ENCODE results near the gene VKORC1. TPM values are rescaled to one million over a fixed set of nuclear protein-coding genes. Genes with fewer than 3 reads are reported as not detected.

VKORC1 gene
- total RNA-seq, 1 experiment from 2014 or later = 83.8 TPM

DNA sequence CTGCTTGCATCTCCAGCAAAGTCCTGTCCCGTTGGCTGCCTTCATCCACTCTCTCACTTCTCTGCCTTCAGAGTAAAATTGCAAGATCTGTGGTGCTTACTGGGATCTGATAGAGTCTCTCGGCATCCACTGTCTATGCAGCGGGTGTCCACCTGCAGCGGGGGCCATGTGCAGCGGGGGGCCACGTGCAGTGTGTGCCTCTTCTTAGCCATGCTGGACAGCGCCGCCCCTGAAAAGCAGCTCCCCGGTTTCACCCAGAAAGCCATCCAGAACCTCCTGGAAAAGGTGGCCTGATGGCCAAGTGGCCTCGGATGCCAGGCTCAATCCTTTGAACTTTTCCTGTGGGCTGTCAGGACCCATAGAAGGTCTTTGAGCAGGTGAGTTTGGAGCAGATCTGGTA is 51.7 kb downstream of the VKORC1 start:
- Histone ChIP-seq H4K20me1 (ENCODE audit: insufficient read depth) (no peaks in the 10 kb centered on the region), H3K27ac (ENCODE audit: low read depth, low read length) (no peak overlapping the region), H3K79me2 (ENCODE audit: insufficient read depth, low read length) (no peaks in the 10 kb centered on the region), H3K9me3 (ENCODE audit: control insufficient read depth in 1 of 2, insufficient read depth in 1 of 2, low read depth in 1 of 2, low read length in 2 of 2) (no peaks in the 10 kb centered on the region), H3K4me2 (ENCODE audit: low read length) (no peak overlapping the region), H3K4me1 (ENCODE audit: control insufficient read depth in 1 of 2, insufficient read depth in 2 of 2, low read length in 2 of 2) (peaks cover 0 to 7% of the 10 kb centered on the region in 2 experiments; a peak in 1 of 4 replicates), H3K9me2 (ENCODE audit: insufficient read depth) (no peaks in the 10 kb centered on the region), H3K4me3 (replicated peaks in 1 of 2; ENCODE audit: low read depth in 1 of 2, low read length in 2 of 2) (no peak overlapping the region), H2AFZ (ENCODE audit: low read depth, low read length, poor library complexity, severe bottlenecking) (no peak overlapping the region), H3K36me3 (ENCODE audit: control insufficient read depth in 1 of 2, insufficient read depth in 2 of 2, low read length in 2 of 2) (no peaks in the 10 kb centered on the region; a peak in 1 of 4 replicates), H3K9ac (ENCODE audit: low read length) (no peak overlapping the region), H3K27me3 (ENCODE audit: insufficient read depth, low read length) (no peaks in the 10 kb centered on the region)
- no peak for ATAC-seq
- TF ChIP-seq RAD21 (IDR thresholded peaks at IDR 0.05; ENCODE audit: low read depth) (no peak), SP1 (IDR thresholded peaks at IDR 0.05; ENCODE audit: low read depth) (no peak), CEBPB (IDR thresholded peaks at IDR 0.05; ENCODE audit: low read depth) (no peak), ZFX (IDR thresholded peaks at IDR 0.05) (no peak), ZNF274 (IDR thresholded peaks at IDR 0.05; ENCODE audit: low read depth, low read length) (no peak), POLR2AphosphoS5 (IDR thresholded peaks at IDR 0.05; ENCODE audit: low read depth, low read length) (no peak), EGR1 (IDR thresholded peaks at IDR 0.05; ENCODE audit: low read depth) (no peak), CBX3 (IDR thresholded peaks at IDR 0.05; ENCODE audit: low read depth) (no peak), EZH2phosphoT487 (IDR thresholded peaks at IDR 0.05; ENCODE audit: borderline replicate concordance) (no peak), SIN3A (IDR thresholded peaks at IDR 0.05; ENCODE audit: low read depth) (no peak), SRF (IDR thresholded peaks at IDR 0.05; ENCODE audit: low read depth) (no peak), JUND (IDR thresholded peaks at IDR 0.05) (no peak), FOSL1 (IDR thresholded peaks at IDR 0.05; ENCODE audit: low read depth) (no peak), POLR2A (IDR thresholded peaks at IDR 0.05; ENCODE audit: borderline replicate concordance, extremely low read depth, insufficient read depth, insufficient read length) (no peak), YY1 (IDR thresholded peaks at IDR 0.05; ENCODE audit: extremely low read depth, insufficient replicate concordance, low read depth, low read length) (no peak), EZH2 (IDR thresholded peaks at IDR 0.05) (no peak)
- TF ChIP-seq, protein P1, sequence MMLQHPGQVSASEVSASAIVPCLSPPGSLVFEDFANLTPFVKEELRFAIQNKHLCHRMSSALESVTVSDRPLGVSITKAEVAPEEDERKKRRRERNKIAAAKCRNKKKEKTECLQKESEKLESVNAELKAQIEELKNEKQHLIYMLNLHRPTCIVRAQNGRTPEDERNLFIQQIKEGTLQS (IDR thresholded peaks at IDR 0.05) = no peak
- TF ChIP-seq, protein P2, sequence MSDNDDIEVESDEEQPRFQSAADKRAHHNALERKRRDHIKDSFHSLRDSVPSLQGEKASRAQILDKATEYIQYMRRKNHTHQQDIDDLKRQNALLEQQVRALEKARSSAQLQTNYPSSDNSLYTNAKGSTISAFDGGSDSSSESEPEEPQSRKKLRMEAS (IDR thresholded peaks at IDR 0.05) = no peak
- TF ChIP-seq, protein P3, sequence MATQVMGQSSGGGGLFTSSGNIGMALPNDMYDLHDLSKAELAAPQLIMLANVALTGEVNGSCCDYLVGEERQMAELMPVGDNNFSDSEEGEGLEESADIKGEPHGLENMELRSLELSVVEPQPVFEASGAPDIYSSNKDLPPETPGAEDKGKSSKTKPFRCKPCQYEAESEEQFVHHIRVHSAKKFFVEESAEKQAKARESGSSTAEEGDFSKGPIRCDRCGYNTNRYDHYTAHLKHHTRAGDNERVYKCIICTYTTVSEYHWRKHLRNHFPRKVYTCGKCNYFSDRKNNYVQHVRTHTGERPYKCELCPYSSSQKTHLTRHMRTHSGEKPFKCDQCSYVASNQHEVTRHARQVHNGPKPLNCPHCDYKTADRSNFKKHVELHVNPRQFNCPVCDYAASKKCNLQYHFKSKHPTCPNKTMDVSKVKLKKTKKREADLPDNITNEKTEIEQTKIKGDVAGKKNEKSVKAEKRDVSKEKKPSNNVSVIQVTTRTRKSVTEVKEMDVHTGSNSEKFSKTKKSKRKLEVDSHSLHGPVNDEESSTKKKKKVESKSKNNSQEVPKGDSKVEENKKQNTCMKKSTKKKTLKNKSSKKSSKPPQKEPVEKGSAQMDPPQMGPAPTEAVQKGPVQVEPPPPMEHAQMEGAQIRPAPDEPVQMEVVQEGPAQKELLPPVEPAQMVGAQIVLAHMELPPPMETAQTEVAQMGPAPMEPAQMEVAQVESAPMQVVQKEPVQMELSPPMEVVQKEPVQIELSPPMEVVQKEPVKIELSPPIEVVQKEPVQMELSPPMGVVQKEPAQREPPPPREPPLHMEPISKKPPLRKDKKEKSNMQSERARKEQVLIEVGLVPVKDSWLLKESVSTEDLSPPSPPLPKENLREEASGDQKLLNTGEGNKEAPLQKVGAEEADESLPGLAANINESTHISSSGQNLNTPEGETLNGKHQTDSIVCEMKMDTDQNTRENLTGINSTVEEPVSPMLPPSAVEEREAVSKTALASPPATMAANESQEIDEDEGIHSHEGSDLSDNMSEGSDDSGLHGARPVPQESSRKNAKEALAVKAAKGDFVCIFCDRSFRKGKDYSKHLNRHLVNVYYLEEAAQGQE (IDR thresholded peaks at IDR 0.05; ENCODE audit: low read depth) = no peak
- TF ChIP-seq, protein P4, sequence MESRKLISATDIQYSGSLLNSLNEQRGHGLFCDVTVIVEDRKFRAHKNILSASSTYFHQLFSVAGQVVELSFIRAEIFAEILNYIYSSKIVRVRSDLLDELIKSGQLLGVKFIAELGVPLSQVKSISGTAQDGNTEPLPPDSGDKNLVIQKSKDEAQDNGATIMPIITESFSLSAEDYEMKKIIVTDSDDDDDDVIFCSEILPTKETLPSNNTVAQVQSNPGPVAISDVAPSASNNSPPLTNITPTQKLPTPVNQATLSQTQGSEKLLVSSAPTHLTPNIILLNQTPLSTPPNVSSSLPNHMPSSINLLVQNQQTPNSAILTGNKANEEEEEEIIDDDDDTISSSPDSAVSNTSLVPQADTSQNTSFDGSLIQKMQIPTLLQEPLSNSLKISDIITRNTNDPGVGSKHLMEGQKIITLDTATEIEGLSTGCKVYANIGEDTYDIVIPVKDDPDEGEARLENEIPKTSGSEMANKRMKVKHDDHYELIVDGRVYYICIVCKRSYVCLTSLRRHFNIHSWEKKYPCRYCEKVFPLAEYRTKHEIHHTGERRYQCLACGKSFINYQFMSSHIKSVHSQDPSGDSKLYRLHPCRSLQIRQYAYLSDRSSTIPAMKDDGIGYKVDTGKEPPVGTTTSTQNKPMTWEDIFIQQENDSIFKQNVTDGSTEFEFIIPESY (IDR thresholded peaks at IDR 0.05; ENCODE audit: extremely low read depth, insufficient replicate concordance, low read length) = no peak
- intact Hi-C loops (cut with micrococcal nuclease) = no loop called here
- ChIA-PET RAD21 (ENCODE audit: low non-redundant PET in 1 of 2, low total read pairs in 2 of 2, uncharacterized antibody in 2 of 2, unreplicated experiment in 2 of 2) (no interaction called here), POLR2A (no interaction called here), CTCF (no interaction called here)
- no TSS peak for BruUV-seq (replicated peaks)
- no peak for DNase-seq (ENCODE audit: low read depth, low spot score)

All from HCT116 (cell line).